ENCODE measurements around the gene SUPT3H. TPM values are rescaled to one million over a fixed set of nuclear protein-coding genes. Genes with fewer than 3 reads are reported as not detected.

SUPT3H gene
- 1.5 and 5.8 TPM in 2 replicates for total RNA-seq

DNA sequence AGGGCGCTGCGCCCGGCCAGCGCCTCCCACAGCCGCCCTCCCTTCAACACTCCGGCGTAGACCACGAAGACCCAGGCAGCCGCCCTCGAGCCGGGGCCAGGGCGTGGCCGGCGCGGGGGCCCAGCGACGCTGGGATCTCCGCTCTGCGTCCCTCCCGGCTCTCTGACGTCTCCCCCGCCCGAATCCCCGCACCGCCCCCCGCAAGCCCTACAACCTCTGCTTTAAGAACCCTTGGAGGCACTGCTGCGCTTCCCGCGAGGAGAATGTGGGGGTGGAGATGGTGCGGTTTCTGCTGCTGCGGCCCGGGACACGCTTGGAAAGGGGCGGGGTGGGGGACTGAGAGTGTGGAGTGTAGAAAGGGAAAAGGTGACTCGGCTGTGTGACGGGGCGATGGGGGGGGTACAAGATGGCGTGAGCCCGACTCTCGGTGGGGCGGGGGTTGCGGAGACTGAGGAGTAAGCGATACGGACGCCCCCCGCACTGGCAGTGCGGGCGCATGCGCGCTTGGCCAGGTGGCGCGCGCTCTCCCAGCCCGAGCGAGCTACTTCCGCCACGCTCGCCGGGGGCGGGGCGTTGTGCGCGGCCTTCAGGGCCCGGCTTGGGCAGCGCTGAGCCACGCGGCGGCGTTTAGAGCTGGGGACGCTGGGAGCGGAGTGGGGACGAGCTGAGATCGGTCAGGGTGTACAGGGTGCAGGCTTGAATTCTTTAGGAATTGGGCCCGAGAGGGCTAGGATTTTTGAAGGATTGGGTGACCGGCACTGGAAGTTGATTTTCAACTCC is at the start of gene SUPT3H:
SUPT3H (minus strand) TSS at position 381 of the 780 bp plus-strand sequence.

GRCh38 chr6:45327956-45328522 is 49.7 kb downstream of the SUPT3H start, which contains the start of gene RUNX2:
RUNX2 (plus strand) TSS chr6:45328330; CDS start chr6:45328727, 397 bp downstream.

Other genes starting within 250 kb of the SUPT3H start
- gene RUNX2, start 49.6 kb downstream of the SUPT3H start, total RNA-seq = under 0.01 TPM in 1 of 2 replicates, not detected in the other

All from epithelial cell of umbilical artery (primary cell).